NCI-H187 treated with DMSO at 0.1 percent for 48 hours (cell line): ENCODE results near the gene KDM1B.
"Not testable (repeated sequence)": the region's sequence is repeated elsewhere in the genome, so short reads cannot be mapped to it uniquely, and the experiment has no call there.

Source experiments
- DNase-seq: peaks from one replicate; lab custom pipeline; 2025; lab: John Stamatoyannopoulos, UW

KDM1B gene

DNA sequence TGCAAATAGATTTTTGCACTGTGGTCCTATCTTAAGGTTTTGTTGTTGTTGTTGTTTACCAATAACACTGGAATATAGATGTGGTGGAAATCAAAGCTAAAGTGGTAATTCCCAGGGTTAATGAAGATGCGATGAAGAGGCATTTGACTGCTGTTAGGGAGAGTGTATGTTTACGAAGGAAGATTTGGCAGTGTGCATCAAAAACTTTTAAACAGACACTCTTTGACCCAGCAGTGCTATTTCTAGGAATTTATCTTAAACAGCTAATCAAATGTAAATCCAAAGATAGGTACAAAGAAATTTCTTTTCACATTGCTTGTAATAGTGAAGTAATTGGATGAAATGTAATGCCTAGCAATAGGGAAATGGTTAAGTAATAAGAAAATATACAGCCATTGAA, 34.0 kb downstream of the KDM1B start:
- no peak for DNase-seq

DNA sequence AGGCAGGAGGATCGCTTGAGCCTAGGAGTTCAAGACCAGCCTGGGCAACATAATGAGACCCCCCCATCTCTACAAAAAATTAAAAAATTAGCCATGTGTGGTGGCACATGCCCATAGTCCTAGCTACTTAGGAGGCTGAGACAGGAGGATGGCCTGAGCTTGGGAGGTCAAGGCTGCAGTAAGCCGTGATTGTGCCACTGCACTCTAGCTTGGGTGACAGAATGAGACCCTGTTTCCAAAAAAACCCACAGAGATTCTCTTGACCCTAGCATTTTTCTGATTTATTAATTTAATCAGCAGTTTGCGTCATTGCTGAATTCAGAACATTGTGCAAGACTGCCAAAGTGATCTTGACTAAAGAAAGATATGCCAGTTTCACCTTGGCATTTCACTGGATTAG, 36.8 kb downstream of the KDM1B start:
- no peak for DNase-seq

DNA sequence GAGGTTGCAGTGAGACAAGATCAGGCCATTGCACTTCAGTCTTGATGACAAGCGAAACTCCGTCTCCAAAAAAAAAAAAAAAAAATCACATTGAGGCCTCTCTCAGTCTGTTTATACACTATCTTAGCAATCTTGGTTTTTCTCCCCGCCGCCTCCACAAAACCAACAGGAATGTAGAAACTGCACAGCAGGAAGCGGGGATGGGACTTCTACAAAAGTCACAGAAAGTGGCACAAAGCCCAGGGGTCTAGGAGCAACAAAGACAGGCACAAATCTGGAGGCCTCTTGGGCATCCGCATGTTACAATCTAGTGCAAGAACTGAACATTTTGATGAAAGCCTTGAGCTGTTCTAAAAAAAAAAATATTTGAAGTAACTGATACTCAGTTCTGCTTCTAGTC, 48.6 kb downstream of the KDM1B start:
- DNase-seq, result no peak

DNA sequence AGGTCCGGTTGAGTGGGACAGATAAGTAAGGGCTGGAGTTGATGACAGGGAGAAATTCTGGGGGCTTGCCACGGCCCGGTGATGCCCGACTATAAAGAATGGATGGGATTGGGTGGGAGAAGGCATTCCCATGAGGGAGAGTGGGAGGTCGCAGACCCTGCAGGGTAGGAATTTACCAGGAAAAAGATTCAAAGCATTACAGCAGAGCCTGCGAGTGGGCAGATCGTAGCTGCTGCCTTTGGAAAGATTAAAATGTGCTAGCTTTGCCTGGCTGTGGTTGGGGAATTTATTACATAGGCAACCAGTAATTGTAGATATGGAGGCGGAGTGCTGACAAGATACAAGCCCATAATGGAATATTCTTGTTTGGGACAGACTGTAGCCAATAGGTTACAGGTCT, 49.5 kb downstream of the KDM1B start:
- no peak for DNase-seq

DNA sequence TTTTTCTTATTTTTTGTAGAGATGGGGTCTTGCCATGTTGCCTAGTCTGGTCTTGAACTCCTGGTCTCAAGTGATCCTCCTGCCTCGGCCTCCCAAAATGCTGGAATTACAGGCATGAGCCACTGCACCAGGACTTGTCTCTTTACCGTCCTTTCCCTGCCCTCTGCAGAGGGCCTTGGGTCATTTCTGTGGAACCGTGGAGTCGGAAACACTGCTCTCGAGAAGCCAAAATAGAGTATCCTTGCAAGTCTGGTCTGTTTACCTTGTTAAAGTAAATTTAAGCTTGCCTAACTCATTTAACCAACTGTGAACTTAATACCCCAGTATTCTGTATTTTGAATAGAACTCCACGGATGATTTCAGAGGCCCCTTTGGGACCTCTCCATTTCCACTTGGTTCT, 51.4 kb downstream of the KDM1B start:
- DNase-seq, result peak; percentile 28

DNA sequence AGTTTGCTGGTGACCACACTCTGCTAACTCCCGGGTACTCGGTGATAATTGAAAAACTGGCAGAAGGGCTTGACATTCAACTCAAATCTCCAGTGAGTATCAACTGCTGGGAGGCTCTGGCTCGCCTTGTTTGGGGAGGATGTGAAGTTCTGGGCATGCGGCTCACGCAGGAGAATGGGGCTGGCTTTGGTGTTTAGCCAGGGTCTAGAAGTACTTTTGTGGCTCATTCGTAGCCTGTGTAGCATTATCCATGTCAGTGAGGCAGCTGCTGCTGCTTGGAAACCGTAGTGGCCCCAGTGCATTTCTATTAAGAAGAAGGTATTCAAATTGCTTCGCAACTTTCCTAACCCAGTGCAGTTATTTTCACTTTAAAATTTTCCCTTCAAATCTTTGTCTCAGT, 52.2 kb downstream of the KDM1B start:
- DNase-seq, result no peak

DNA sequence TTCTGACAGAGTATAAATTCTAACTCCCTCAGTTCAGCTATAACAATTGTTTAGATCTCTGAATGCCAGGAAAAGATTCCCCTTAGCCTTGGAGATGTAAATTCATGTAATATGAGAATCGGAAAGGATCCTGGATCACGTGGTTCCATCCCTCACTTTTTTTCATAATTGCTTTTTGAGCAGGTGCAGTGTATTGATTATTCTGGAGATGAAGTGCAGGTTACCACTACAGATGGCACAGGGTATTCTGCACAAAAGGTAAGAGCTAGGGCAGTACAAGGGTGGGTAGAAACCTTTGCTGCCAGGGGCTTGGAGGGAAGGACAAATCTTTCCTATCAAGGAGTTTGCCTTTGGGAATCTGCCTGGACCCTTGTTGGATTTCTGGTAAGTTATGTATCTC, 52.7 kb downstream of the KDM1B start:
- peak; percentile 62 for DNase-seq

DNA sequence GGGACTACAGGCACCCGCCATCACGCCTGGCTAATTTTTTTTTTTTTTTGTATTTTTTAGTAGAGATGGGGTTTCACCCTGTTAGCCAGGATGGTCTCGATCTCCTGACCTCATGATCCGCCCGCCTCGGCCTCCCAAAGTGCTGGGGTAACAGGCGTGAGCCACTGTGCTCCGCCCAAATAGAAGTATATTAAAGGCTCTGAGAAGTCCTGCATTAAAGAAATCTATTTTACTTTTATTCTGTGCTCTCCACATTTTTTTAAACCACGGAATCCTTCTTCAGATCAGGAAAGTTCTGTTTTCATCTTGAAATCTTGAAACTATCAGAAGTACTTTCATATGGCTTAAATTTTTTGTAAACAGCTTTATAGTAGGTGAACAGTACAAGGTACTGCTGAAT, 53.6 kb downstream of the KDM1B start:
- not testable (repeated sequence) for DNase-seq

DNA sequence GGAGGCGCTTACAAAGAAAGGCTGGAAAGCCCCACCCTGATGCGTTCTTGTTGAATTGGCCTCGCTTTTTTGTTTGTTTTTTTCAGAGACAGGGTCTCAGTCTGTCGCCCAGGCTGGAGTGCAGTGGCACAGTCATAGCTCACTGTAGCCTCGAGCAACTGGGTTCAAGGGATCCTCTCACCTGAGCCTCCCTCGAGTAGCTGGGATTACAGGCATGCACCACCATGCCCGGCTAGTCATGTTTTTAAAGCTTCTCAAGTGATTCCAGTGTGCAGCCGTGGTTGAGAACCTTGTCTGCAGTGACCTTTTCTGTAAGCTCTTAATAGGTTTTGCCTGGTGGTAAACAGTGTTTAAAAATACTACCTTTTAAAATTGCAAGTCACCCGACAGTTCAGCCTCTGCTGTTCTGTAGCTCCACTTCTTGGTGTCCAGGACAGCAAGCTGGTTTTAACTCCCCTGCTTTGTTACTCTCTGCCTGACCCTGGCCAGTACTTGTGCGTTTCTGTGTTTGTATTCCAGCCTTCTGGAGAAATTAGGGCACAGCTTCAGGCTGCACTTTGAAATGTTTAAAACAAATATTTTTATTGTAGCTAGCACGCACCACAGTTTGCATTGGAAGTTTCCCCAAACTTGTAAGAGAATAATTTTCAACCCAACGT, 54.4 kb downstream of the KDM1B start:
- DNase-seq, result no peak

DNA sequence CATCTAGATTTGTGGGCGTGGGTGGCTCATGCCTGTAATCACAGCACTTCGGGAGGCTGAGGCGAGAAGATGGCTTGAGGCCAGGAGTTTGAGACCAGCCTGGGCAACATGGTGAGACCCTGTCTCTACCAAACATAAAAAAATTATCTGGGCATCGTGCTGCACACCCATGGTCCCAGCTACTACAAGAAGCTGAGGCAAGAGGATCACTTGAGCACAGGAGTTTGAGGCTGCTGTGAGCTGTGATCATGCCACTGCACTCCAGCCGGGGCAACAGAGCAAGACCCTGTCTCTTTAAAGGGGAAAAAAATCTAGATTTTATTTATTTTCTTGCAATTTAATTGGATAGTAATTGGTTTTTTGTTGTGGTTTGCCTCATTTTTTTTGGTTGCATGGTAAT, 55.5 kb downstream of the KDM1B start:
- DNase-seq, result no peak

DNA sequence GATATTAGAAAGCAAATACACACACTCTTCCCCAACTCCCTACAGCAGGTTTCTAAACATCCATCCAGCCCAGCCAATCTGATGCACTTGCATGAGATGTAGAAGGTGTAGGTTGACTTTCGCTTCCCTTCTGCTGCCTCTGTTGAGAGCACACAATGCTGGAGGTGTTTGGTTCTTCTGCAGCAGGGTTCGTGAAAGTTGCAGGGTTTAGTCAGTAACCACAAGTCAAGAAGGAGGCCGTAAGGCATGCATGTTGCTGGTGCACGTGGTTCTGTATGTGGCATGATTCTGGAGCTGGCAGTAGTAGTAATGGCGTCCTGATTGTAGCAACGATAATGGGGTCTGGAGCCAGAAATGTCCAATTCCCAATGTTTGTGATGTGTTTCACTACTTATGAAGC, 56.1 kb downstream of the KDM1B start:
- no peak for DNase-seq

DNA sequence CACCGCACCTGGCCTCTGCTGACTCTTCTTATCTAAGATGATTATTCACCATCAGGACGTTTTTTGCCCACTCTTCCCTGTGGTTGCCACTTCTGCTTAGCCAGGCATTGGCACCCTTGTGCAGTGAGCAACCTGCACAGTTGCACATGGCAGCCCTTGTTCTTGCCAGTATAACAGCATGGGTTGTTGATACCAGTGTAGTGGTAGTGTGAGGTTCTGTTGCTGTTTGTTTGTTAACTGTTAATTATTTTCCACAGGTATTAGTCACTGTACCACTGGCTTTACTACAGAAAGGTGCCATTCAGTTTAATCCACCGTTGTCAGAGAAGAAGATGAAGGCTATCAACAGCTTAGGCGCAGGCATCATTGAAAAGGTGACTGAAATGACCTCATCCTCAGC, 57.0 kb downstream of the KDM1B start:
- DNase-seq, result no peak

DNA sequence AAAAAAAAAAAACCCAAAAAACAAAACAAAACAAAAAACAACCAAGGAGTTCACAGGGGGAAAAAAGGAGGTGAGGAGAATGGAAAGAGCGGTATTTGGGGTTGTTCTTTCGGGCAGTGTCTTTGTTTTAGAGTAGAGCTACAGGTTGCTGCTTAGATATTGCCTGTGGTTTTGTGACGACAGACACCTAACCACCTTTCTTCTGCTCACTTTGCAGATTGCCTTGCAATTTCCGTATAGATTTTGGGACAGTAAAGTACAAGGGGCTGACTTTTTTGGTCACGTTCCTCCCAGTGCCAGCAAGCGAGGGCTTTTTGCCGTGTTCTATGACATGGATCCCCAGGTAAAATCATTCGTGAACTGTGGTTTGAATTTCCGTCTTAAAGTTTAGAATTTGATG, 58.2 kb downstream of the KDM1B start:
- DNase-seq, result no peak

DNA sequence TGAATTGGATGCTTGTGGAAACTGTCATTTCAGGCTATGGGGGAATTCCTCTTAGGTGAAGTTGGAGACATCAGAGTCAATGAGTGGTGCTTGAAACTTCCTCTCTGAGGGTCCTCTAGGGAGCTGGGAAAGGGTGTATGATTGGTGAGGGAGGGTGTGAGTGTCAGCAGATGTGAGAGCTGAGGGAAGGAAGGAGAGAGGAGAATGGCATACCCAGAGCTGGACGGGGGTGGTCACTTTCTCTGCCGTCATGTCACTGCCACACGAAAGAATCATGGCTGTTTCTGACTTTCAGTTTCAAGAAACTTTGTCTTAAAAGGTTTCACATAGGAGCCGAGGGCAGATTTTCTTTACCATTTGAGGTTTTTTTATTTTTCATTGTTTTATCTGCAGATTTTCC, 58.8 kb downstream of the KDM1B start:
- no peak for DNase-seq

DNA sequence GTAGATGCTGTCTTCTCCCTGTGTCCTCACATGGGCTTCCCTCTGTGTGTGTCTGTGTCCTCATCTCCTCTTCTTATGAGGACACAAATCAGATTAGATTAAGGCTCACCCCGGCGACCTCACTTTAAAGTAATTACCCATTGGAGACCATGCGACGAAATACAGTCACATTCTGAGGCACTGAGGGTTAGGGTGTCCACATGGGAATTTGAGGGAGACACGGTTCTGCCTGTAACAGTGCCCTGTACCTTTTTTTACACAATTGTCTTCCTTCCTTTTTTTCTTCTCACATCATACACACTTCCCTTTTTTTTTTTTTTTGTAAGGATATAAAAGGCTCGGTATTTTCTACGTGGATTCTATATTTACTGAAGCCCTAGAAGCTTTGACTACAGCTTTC, 60.2 kb downstream of the KDM1B start:
- DNase-seq, result no peak

DNA sequence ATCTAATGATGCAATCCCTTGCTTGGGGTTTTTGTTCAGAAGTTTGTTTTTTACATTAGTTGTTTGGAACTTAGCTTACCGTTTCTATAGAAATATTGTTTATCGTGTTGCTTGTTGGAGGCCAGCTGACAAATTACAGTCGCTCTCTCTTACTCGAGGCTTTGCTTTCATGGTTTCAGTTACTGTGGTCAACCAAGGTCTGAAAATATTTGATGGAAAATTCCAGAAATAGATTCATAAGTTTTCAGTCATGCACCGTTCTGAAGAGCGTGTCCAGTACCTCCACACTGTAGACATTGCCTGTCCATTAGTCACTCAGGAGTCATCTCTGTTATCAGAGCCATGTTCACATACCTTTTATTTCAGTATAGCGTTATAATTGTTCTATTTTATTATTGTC, 61.2 kb downstream of the KDM1B start:
- no peak for DNase-seq

DNA sequence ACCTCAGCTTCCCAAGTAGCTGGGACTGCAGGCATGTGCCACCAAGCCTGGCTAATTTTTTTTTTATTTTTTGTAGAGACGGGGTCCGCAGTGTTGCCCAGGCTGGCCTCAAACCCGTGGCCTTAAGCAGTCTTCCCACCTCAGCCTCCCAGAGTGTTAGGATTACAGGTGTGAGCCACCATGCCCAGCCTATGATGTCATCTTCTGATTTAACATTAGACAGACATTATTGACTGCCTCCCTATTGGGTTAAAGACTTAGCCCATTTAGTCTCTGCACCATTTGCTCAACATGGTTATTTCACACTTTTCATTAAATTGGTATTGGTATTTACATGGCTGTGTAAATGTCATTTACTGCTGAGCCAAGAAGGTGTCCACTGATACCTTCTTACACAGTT, 63.0 kb downstream of the KDM1B start:
- DNase-seq, result no peak

DNA sequence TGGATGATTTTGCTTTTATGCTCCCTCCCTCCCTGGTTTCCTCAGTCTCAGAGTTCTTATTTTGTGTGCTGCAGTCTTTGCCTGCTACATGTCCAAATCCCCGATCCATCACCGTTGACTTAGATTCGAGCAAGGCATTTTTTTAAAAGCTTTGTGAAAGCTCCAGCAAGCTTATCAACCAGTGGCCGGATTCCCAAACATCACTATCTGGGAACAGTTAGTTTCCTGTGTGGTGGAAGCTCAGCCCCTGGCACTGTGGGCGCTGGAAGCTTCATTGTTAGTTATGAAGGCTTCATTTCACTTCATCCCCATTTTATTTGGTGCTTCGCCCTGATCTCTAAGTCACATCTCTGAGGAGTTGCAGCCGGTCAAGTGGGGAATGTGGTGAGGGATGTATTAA, 64.4 kb downstream of the KDM1B start:
- no peak for DNase-seq

DNA sequence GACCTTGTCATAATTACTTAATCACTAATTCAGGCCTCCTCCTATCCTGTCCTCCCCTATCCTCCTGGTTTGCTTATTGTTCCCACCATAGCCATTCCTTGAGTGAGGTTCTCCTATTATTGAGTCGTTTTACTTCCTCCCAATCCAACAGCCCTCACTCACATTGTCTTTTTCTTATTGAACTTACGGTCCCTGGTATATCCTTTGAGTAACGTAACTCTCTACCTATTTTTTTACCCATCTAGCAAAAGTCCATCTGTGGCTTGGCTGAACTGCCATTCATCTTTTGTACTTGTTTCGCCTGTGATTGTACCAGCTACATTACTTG, 66.0 kb downstream of the KDM1B start:
- DNase-seq, result no peak

DNA sequence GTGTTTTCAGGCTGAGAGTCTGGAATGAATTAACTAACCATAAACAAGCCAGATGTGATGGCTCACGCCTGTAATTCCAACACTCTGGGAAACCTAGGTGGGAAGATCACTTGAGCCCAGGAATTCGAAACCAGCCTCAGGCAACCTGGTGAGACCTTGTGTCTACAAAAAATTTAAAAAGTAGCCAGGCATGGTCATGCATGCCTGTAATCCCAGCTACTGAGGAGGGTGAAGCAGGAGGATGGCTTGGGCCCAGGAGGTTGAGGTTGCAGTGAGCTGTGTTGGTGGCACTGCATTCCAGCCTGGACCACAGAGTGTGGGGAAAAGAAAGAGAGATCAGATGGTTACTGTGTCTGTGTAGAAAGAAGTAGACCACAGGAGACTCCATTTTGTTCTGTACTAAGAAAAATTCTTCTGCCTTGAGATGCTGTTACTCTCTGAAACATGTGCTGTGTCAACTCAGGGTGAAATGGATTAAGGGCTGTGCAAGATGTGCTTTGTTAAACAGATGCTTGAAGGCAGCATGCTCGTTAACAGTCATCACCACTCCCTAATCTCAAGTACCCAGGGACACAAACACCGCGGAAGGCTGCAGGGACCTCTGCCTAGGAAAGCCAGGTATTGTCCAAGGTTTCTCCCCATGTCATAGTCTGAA, 71.4 kb downstream of the KDM1B start:
- not testable (repeated sequence) for DNase-seq

DNA sequence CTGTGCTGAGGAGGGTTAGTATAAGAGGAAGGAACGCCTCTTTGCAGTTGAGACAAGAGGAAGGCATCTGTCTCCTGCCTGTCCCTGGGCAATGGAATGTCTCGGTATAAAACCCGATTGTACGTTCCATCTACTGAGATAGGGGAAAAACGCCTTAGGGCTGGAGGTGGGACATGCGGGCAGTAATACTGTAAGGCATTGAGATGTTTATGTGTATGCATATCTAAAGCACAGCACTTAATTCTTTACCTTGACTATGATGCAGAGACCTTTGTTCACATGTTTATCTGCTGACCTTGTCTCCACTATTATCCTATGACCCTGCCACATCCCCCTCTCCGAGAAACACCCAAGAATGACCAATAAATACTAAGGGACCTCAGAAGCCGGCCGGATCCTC, 71.9 kb downstream of the KDM1B start:
- not testable (repeated sequence) for DNase-seq

DNA sequence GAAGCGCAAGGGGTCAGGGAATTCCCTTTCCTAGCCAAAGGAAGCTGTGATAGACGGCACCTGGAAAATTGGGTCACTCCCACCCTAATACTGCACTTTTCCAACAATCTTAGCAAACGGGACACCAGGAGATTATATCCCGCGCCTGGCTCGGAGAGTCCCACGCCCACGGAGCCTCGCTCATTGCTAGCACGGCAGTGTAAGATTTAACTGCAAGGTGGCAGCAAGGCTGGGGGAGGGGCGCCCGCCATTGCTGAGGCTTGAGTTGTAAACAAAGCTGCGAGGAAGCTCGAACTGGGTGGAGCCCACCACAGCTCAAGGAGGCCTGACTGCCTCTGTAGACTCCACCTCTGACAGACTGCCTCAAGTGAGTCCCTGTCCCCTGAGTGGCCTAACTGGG, 73.4 kb downstream of the KDM1B start:
- not testable (repeated sequence) for DNase-seq

DNA sequence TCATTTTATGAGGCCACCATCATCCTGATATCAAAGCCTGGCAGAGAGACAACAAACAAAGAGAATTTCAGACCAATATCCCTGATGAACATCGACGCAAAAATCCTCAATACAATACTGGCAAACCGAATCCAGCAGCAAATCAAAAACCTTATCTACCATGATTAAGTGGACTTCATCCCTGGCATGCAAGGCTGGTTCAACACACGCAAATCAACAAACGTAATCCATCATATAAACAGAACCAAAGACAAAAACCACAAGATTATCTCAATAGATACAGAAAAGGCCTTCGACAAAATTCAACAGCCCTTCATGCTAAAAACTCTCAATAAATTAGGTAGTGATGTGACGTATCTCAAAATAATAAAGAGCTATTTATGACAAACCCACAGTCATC, 76.6 kb downstream of the KDM1B start:
- DNase-seq, result not testable (repeated sequence)

DNA sequence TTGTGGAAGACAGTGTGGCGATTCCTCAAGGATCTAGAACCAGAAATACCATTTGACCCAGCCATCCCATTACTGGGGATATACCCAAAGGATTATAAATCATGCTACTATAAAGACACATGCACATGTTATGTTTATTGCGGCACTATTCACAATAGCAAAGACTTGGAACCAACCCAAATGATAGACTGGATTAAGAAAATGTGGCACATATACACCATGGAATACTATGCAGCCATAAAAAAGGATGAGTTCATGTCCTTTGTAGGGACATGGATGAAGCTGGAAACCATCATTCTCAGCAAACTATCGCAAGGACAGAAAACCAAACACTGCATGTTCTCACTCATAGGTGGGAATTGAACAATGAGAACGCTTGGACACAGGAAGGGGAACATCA, 78.5 kb downstream of the KDM1B start:
- not testable (repeated sequence) for DNase-seq
